GM23338 (cell line): ENCODE results near the gene TOM1. TPM values are rescaled to one million over a fixed set of nuclear protein-coding genes. Genes with fewer than 3 reads are reported as not detected.

Source experiments
- CREB1 ChIP-seq: fragments of 250-450 bp; sonication (Bioruptor Pico); IDR thresholded peaks from 2 replicates; pipeline ENCODE4 v1.5.0; 2020; ENCODE audit warnings: low read depth, mild to moderate bottlenecking, moderate library complexity
- ETS1 ChIP-seq: IDR thresholded peaks from 2 replicates; pipeline ENCODE4 v1.6.1; 2016; ENCODE audit warnings: antibody characterized with exemption
- JUNB ChIP-seq: IDR thresholded peaks from one replicate; pipeline ENCODE4 v1.6.1; 2016; ENCODE audit warnings: antibody characterized with exemption; ENCODE audit not compliant: unreplicated experiment
- REST ChIP-seq: IDR thresholded peaks from one replicate; pipeline ENCODE4 v1.6.1; 2018; ENCODE audit warnings: antibody characterized with exemption; ENCODE audit not compliant: unreplicated experiment
- ZNF462 ChIP-seq: fragments of 250-450 bp; sonication (Bioruptor Pico); IDR thresholded peaks from 2 replicates; pipeline ENCODE4 v1.5.0; 2020; ENCODE audit warnings: mild to moderate bottlenecking, moderate library complexity
- polyA plus RNA-seq: library from polyadenylated mRNA; unstranded; fragments of >200 nt; fragmentation: Nextera tagmentation; extraction: Ambion mirVana; gene quantifications from 2 replicates; pipeline ENCODE4 v1.2.1, GENCODE V29; 2016
- total RNA-seq: library from RNA; depleted of rRNA; stranded (reverse); fragments of >200 nt; shearing (Covaris generic); gene quantifications from 2 replicates; pipeline ENCODE4 v1.2.3, GENCODE V29; 2014

Gene TOM1
- total and polyA plus RNA-seq, 2 experiments from 2014 or later: 10.9 to 17.8 TPM

- no peak for TF ChIP-seq ZNF462 (CRISPR knock-in tag)
- TF ChIP-seq ETS1: no peak
- TF ChIP-seq CREB1 (CRISPR knock-in tag): no peak
- TF ChIP-seq JUNB: no peak
- TF ChIP-seq REST: no peak
These were observed 79.7 kb downstream of the TOM1 start (continued) for GRCh38 chr22:35379146-35379993.
